Posterior cingulate gyrus (tissue), 11 donors: Measurements from ENCODE around the gene ADH6.
"Not testable (repeated sequence)": the region's sequence is repeated elsewhere in the genome, so short reads cannot be mapped to it uniquely, and the experiment has no call there.

Source experiments
- DNase-seq, 10 donors: peaks; one replicate each; pipeline versions ENCODE4 v3.0.0 to v3.0.0-alpha.2; 2020 to 2021; ENCODE audit warnings: mixed read lengths in 3 of 10
- intact Hi-C: fragments of 100-400 bp; cut with DNase I; formaldehyde crosslinking; loops from one replicate; pipeline ENCODE4 v1.15.1; 2023

The ADH6 gene

DNA sequence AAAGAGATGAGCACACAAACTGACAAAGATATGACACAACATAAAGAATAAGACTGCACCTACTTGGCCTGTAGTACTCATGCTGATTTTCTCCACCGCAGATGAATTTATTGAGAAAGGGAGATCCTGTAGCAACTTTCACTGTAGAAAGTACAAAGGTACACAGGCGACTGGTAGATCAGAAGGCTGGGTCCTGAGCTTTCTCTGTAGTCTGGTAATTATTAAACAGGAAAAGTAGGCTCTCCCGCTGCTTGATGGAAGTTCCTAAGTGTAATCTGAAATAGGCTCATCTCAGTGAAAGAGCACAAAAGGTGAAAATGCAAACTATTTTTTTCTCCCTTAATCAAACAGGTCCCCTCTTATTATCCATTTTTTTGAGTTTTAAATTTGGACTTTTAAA lies at the start of gene ADH6:
ADH6 (minus strand) TSS at position 175 of the 400 bp plus-strand sequence; CDS start at position 81, 94 bp downstream.
- intact Hi-C loops, result no loop called here

DNA sequence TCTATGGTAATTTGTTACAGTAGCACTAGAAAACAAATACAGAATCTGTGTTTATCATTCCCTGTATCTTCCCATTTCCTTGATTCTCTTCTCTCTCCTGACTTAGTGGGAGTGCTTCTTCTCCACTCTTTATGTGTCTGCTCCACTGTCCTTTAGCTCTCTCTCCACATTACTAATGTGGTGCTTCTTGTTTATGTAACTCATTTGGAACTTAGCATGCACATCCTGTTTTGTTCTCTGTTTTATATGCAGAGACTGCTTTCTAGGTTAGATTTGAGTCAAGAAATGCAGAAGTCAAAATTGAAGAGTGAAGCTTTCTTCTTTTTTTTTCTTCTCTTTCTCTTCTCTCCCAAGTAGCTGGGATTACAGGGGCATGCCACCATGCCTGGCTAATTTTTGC lies 45.9 kb upstream of the ADH6 start:
- intact Hi-C loops, result no loop called here
- no peak for DNase-seq

More for the DNA sequence above, at the start of gene ADH6:
- no peak for DNase-seq

DNA sequence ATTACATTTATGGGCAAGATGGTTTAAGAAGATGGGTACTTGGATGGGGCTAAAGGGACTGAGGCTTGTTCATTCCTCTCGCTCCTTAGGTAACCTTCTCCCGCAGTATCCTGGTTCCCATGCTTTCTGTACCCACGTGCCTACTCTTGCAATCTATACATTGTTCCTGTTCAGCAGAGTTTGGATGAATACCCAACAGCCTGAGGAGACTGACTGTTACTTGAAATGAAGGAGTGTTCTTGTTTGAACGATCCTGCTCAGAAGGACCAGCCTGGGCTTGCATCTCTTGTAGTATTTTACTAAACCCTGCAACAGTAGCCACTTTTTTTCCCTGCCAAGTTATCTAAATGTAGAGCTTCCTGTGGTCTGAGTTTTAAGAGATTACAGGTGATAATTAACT lies 33.7 kb upstream of the ADH6 start:
- intact Hi-C loops, result no loop called here
- DNase-seq, result no peak

DNA sequence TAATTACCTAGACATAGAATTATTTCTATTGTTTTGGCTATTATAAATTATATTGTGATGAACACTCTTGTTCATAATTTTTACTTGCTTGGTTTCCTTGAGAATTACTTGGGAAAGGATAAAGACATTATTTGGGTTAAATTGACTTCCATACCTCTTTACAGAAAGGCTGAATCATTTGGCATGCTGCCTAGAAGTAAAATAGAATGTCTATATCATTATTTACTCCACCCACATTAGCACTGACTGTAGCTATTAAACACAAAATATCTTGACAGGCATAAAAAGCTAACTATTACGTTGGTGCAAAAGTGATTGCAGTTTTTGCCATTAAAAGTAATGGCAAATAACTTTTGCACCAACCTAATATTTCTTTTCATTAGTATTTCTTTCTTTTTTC lies 29.7 kb upstream of the ADH6 start:
- no peak for DNase-seq
- intact Hi-C loops, result no loop called here

DNA sequence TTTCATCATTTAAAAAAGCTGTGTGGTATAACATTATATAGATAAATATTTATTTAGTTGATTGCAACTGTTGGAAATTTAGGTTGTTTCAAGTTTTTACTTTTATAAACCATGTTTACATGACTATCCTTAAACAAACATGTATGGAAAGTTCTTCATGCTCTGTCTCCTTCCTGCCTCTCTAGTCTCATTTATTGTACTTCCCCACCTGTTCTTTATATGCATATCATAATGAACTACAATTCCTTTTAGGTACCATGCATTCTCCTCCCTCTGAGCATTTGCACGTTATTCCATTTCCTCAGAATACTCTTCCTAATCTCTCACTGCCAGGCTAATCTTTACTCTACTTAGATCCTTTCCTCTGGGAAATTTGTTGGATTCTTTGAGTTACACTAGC lies 16.9 kb upstream of the ADH6 start:
- intact Hi-C loops, result no loop called here
- DNase-seq, result no peak

DNA sequence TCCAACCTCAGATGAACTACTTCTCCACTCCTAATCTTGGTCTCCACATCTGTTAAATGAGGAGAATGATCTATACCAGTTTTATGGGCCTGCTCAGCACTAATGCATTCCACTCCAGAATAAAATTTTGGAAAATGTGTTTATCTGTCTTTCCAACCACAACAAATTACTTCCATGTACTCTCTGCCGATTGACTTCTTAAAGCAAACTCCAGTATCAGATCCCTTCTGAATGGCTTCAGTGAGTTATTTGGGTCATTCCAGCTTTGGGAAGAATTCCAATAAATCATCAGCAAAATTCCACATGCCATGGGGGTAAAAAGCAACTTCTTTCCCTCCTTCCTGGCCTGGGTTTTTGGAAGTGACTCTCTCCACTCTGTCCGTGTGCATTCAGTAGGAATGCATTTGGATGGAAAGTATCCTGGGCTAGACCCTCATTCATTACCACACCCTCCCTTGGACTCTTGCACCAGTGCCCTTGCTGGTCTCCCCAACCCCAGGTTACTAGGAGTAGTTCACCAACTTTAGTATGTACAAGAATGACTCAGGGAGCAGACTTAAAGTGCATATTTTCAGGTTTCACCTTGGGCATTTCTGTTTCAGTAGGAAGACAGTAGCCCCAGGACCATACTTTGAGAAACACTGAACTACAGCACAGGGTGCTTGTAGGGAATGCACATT lies 15.4 kb upstream of the ADH6 start:
- no peak for DNase-seq
- intact Hi-C loops, result no loop called here

DNA sequence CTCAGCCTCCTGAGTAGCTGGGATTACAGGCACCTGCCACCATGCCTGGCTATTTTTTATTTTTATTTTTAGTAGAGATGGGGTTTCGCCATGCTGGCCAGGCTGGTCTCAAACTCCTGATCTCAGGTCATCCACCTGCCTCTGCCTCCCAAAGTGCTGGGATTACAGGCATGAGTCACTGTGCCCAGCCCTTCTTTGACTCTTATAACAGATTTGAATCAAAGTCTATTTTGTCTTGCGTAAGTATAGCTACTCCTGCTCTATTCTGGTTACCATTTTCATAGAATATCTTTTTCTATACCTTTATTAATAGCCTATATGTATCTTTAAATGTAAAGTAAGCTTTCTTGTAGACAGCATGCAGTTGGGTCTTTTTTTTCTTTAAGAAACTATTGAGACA lies 14.4 kb upstream of the ADH6 start:
- DNase-seq, intact Hi-C loops: not testable (repeated sequence)

DNA sequence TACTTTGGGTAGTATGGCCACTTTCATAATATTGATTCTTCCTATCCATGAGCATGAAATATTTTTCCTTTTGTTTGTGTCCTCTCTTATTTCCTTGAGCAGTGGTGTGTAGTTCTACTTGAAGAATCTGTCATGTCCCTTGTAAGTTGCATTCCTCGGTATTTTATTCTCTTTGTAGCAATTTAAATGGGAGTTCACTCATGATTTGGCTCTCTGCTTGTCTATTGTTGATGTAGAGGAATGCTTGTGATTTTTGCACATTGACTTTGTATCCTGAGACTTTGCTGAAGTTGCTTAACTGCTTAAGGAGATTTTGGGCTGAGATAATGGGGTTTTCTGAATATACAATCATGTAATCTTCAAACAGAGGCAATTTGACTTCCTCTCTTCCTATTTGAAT lies 9.7 kb upstream of the ADH6 start:
- intact Hi-C loops, DNase-seq: not testable (repeated sequence)

DNA sequence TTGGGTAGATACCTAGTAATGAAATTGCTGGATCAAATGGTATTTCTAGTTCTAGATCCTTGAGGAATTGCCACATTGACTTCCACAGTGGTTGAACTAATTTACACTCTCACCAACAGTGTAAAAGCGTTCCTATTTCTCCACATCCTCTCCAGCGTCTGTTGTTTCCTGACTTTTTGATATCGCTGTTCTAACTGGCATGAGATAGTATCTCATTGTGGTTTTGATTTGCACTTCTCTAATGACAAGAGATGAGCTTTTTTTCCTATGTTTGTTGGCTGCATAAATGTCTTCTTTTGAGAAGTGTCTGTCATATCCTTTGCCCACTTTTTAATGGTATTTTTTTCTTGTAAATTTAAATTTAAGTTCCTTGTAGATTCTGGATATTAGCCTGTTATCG lies 8.6 kb upstream of the ADH6 start:
- not testable (repeated sequence) for DNase-seq

DNA sequence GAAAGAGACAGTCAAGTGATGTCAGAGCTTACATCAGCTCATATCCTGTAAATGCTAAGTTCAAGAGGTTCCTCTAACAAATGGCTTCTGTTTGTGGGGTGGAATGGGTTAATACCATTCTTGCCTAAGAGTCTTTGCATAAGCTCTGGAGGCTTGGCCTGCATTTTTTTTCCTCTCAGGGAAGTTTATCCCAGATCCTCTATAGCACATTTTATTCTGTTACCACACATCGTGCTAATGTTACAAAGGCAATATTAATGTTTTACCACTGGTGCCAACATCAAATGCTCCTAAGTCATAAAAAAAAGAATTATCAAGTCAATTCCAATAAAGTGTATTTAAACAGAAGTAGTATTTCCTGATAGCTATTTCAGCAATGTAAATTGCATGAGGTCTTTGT lies 2.9 kb upstream of the ADH6 start:
- intact Hi-C loops, result no loop called here
- no peak for DNase-seq

More for the DNA sequence above, 8.6 kb upstream of the ADH6 start:
- intact Hi-C loops, result not testable (repeated sequence)

DNA sequence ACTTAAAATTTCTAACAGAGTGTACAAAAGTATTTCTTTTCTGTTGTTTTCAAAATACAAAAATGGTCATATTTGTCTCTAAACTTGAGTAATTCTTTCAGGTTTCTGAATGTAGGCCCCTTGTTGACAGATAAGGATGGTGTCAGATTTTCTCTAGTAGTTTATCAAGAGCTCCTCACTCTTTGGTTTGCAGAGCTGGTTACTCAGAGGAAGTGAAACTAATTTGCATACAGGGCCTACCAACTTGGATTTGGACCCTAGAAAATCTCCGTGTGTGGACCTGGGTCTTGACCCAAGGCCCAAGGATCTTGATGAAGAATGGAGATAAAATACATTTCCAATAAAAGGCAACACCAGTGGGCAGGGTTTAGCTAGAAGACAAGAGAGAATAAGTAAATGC lies 433 bp upstream of the ADH6 start:
- DNase-seq, result no peak
- intact Hi-C loops, result no loop called here

DNA sequence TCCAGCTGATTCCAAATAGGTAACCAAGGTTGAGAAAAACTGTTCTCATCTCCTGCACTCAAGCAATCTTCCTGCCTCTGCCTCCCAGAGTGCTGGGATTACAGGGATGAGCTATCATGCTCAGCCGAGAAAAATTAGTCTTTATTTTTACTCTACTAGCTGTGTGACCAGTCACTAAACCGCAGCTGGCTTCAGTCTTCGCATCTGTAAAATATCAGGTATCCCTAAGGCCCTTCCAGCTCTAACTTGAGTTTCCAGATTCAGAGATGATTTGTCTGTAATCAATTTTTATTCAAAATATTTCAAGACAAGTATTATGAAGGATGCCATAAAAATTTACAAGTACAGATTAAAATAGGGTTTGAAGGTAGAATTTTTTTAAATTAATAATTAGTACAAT lies 3.5 kb downstream of the ADH6 start:
- intact Hi-C loops, result no loop called here
- DNase-seq, result no peak

DNA sequence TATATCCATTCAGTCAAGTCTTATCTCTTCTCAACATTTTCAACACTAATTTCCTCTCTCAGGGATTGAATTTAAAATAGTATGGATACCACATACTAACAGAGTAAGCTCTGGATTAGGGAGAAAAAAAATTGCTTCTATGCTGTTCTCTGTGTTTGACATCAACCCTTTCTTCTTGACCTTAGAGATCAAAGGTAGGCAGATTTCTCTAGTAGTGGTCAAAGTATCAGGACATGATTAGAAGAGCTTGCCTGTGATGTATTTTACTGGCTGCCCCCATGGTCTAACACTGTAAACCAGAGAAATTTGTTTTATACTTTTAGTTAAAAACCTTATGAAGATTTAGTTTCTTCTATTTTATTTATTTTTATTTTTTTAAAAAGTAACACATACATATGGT lies 8.3 kb downstream of the ADH6 start:
- no peak for DNase-seq
- intact Hi-C loops, result no loop called here

DNA sequence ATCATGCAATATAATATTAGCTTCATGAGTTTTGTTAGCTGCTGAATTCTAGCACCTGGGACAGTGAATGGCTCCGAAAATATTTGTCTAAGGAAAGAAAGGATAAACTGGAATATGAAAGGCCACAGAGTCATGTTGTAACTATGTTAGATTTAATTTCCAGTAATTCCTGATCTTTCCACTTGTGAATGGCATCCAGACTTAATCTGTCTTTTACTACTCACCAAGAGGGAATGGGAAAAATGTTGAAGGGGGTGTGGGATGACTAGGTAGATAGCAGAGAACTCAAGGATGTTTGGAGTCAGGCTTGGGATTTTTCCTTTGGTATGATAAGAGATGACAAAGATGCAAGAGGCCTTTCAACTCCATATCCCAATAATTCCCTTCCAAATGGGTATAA lies 9.4 kb downstream of the ADH6 start:
- DNase-seq, result no peak
- intact Hi-C loops, result loop anchor here (10.0 kb wide), 1 partner anchor 195 kb away; no protein-coding TSS in a partner anchor

DNA sequence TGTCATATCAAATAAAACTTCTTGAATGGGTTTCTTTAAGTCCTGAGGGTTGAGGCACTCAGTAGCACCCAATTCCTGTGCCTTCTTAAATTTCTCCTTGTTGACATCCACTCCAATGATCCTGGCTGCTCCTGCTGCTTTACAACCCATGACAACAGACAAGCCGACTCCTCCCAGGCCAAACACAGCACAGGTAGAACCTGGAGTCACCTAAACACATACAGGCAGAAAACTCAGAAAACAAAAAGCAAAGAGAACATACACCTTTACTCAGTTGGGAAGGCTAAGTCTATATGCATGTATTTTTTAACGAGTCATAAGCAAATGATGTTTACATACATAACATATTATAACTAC lies 10.3 kb downstream of the ADH6 start:
- no peak for DNase-seq
- intact Hi-C loops, result loop anchor here (10.0 kb wide), 1 partner anchor 196 kb away; no protein-coding TSS in a partner anchor

DNA sequence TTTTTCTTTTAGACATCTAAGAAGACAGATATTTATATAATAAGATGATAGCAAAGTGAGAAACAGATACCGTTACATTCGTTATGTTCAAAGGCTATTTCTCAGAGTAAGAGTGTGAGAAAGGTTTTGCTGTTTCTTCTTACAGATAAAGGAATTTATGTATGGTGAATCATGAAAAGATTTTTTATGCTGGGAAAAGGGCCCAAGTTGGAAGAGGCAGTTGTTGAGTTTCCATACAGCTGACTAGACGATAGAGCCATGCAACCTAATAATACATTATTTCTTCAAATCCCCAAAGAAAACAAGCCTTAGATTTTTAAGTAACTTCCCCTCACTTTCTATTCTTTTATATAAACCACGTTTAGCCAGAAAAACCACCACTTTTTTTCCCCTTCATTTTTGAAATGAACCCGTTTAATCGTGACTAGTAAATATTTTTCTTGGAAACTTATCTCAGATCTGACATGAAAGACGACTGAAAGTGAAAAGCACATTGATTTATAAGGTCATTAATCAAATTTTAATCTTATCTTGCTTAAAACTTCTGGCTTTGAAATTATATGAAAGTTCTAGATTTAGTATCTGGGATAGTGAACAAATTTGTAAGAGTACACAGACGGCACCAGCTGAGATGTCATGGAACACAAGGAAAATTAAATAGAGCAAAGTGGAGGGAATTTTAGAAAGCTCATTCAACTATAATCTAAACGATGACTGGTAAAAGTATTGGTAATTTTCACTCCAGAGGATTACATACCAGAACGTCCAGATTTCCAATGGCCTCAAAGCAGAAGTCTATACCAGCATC lies 10.9 kb downstream of the ADH6 start:
- intact Hi-C loops, result loop anchor here (10.0 kb wide), 1 partner anchor 197 kb away; no protein-coding TSS in a partner anchor
- no peak for DNase-seq

DNA sequence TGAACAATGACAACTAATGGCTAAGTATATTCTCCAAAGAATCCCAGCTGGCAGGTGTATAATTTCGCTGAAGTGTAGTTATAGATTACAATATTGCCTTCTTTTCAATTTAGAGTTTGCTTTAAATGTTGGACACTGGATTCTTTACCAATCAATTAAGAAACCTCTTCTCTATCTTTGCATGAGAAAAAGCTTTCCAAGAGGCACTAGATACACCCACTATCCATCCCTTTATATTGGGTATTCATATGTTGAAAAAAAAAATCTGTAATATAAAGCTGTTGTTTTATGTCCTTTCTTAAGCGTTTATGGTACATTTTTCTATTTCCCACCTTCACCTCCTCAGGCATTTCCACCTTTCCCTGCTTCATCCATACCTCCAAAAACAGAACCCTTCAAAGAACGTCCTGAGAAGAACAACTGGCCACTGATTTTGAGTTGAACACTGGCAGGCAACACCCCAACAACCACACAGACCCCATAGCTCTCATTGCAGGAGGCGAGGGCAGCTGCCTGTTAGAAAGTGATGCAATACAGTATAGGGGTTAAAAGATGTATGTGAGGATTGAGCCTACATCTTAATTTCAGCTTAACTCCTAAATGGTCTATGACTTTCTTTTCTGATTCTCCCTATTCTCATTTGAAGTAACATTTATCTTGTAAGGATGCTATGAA lies 11.8 kb downstream of the ADH6 start:
- intact Hi-C loops, result loop anchor here (10.0 kb wide), 1 partner anchor 198 kb away; no protein-coding TSS in a partner anchor
- DNase-seq, result no peak

DNA sequence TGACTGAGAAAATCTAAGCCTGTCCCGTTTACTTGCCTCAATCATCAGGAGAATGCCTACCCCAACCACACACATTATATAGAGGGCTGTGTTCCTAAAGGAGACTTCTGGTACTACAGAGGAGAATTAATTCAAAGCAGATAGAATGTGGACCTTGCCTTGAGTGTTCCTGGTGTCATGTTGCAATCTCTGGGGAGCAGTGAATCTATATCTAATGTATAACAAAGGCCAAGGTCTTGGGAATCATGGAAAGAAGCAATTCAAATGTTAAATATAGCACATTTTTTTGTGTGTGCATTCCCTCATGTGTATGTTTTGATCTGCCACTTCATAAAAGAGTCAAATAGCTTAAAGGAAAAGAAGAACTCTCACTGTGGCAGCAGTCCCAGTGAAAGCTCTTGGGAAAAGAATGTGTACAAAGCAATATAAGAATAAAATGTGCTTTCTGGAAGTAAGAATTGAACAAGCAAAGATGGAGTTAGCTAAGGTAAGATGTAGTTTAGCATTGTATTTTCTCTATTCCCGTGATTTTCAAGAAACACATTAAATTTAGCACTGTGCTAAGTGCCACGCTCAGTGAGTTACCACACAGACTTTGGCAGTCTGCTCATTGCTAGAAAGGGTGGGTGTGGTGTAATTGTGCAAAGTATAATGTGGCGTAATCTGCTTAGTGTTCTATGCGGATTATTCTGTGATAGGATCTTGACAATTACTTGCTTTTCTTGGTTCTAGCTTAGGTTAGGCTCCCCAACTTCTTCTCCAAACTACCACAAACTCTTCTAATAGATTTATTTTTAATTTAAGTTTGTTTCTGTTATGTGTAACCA lies 13.7 kb downstream of the ADH6 start:
- intact Hi-C loops, result loop anchor here (10.0 kb wide), 1 partner anchor 199 kb away; no protein-coding TSS in a partner anchor
- no peak for DNase-seq

DNA sequence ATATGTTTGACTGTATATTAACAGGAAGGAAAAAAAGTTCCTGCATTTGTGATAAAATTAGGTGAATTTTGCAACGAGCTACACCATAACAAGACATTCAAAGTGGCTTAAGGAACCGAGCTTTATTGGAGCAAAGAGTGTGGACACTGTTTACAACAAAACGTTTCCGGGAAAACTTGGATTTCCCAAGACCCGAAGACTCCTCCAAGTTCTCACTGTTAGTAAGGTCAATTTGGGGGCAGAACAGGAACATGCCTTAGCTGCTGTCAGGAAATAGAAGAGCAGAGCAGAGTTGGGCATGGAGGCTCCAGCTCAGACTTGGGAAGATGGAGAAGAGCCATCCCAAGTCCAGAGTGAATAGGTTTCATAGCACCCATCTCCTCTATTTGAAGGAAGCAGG lies 16.5 kb downstream of the ADH6 start:
- intact Hi-C loops, result loop anchor here (10.0 kb wide), 1 partner anchor 202 kb away; no protein-coding TSS in a partner anchor
- no peak for DNase-seq

DNA sequence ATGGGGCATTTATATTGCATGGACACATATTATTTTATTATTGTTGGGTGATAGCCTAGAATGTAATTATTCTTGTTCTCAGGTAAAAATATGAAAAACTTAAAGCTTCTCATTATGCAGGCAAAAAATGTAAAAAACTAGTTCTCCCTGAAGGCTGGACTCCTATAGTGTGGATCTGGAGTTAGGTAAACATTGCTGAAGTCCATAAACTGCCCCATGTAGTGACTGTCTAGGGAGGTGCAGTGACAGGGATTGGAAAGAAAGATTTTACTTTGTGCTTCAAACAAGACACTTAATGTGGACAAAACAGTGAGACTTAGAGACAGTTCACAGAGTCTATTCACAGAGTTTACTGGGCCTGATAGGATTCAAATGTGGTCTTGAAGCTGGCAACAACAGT lies 17.0 kb downstream of the ADH6 start:
- no peak for DNase-seq

More for the DNA sequence above, 17.0 kb downstream of the ADH6 start:
- intact Hi-C loops, result loop anchor here (10.0 kb wide), 1 partner anchor 203 kb away; no protein-coding TSS in a partner anchor
